SK-N-MC (cell line): Measurements from ENCODE around the gene ADGRL3.

ENCODE experiments used
- EZH2 ChIP-seq: fragments of 200-600 bp; sonication (generic); IDR thresholded peaks from one replicate; pipeline ENCODE4 v1.6.1; 2017; ENCODE audit warnings: antibody characterized with exemption
- FOXP2 ChIP-seq: optimal IDR thresholded peaks from 2 replicates; pipeline ENCODE3; 2011; ENCODE audit warnings: mild to moderate bottlenecking, moderate library complexity; ENCODE audit not compliant: insufficient read depth; ENCODE audit errors: extremely low read length, control extremely low read depth
- POLR2AphosphoS5 ChIP-seq: IDR thresholded peaks from 2 replicates; pipeline ENCODE4 v1.6.1; 2012; ENCODE audit warnings: mild to moderate bottlenecking, low read depth, low read length, borderline replicate concordance

DNA sequence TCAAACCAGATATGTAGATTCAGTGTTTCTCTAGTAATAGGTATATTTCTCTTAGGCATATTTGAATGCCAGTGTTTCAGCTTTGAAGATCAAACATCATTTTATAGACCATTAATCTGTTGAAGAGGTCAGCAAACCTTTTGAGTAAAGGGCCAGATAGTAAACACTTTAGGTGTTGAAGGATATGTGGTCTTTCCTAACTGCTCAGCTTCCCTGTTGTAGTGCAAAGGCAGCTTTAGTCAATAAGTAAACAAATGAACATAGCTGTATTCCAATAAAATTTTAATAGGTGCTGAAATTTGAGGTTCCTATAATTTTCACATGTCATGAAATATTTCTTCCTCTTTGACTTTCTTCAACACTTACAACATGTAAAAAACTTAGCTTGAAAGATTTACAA, 201.6 kb downstream of the ADGRL3 start:
- TF ChIP-seq POLR2AphosphoS5 = no peak
- TF ChIP-seq EZH2 = no peak
- TF ChIP-seq FOXP2 = no peak
